DOHH2 (cell line): ENCODE data around the gene CIAO3.
"Not testable (repeated sequence)": the region's sequence is repeated elsewhere in the genome, so short reads cannot be mapped to it uniquely, and the experiment has no call there.

Source experiments
- EZH2phosphoT487 ChIP-seq: fragments of 200-600 bp; sonication (generic); IDR thresholded peaks from 2 replicates; pipeline ENCODE4 v1.6.1; 2017; ENCODE audit warnings: borderline replicate concordance, mild to moderate bottlenecking, antibody characterized with exemption, low read length, moderate library complexity, mixed read lengths
- TF ChIP-seq, protein P1 (sequence below): fragments of 200-600 bp; sonication (generic); IDR thresholded peaks from one replicate; pipeline ENCODE4 v1.5.1; 2014; ENCODE audit warnings: antibody characterized with exemption, mild to moderate bottlenecking, low read depth, low read length; ENCODE audit not compliant: poor library complexity, severe bottlenecking

DNA sequence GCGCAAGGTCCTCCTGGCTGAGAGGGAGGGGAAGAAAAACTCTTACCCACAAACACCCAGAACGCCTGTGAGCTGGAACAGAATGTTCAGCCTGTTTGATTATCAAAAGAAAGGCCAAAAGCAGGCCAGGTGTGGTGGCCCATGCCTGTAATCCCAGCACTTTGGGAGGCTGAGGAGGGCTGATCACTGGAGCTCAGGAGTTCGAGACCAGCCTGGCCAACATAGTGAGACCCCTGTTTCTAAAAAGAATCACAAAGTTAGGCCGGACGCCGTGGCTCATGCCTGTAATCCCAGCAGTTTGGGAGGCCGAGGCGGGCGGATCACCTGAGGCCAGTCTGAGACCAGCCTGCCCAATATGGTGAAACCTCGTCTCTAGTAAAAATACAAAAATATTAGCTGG lies 35.5 kb upstream of the CIAO3 start:
- TF ChIP-seq, protein P1, sequence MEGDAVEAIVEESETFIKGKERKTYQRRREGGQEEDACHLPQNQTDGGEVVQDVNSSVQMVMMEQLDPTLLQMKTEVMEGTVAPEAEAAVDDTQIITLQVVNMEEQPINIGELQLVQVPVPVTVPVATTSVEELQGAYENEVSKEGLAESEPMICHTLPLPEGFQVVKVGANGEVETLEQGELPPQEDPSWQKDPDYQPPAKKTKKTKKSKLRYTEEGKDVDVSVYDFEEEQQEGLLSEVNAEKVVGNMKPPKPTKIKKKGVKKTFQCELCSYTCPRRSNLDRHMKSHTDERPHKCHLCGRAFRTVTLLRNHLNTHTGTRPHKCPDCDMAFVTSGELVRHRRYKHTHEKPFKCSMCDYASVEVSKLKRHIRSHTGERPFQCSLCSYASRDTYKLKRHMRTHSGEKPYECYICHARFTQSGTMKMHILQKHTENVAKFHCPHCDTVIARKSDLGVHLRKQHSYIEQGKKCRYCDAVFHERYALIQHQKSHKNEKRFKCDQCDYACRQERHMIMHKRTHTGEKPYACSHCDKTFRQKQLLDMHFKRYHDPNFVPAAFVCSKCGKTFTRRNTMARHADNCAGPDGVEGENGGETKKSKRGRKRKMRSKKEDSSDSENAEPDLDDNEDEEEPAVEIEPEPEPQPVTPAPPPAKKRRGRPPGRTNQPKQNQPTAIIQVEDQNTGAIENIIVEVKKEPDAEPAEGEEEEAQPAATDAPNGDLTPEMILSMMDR, result not testable (repeated sequence)
- not testable (repeated sequence) for TF ChIP-seq EZH2phosphoT487
